ENCODE results near the gene CLMN. TPM values are rescaled to one million over a fixed set of nuclear protein-coding genes. Genes with fewer than 3 reads are reported as not detected.

The CLMN gene
- total and polyA plus RNA-seq, 2 of the 8 experiments (the other 6 are each of a cell fraction or from before 2014, with no cell fraction given) = 1.6 to 8.2 TPM

DNA sequence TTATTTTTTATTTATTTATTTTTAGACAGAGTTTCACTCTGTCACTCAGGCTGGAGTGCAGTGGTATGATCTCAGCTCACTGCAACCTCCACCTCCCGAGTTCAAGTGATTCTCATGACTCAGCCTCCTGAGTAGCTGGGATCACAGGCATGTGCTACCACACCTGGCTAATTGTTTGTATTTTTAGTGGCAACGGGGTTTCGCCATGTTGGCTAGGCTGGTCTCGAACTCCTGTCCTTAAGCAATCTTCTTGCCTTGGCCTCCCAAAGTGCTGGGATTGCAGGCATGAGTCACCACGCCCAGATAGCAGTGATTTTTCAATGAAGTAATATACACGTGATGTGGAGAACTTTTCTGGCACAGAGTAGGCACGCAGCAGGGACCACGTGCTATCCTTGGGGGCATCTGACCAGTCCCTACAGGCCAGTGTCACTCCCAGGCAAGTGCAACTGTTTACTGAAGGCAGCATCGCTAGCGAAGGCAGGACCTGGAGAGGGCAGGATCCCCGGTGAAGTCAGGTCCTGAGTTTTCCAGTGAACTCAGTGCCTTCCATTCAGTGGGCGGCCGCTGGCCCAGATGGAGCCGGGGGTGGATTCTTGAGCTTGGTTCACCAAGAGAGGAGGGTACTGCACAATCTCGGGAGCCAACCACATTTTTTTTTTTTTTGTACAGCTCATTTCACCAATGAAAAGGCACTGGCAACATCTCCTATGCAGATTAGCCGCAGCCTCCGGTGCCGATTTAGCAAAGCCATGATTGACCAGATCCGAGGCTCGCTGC is 11.1 kb upstream of the CLMN start:
- no peaks in the 10 kb centered on the region for H3K79me1 ChIP-seq (ENCODE audit: low read depth, low read length)
- 0 out of 2 replicates have a peak overlapping the region, but pooled peaks have one; percentile 84 for H2BK15ac ChIP-seq (ENCODE audit: low read length)
- no peak overlapping the region for H3K18ac ChIP-seq (ENCODE audit: extremely low read depth, low read length)
- H2AK5ac ChIP-seq (ENCODE audit: low read depth, low read length) = no peak overlapping the region
- H3K56ac ChIP-seq (replicated peaks; ENCODE audit: insufficient read length, low read depth, low read length) = no peak overlapping the region
- H3K23me2 ChIP-seq (ENCODE audit: low read depth, low read length) = no peaks in the 10 kb centered on the region
- POLR2A ChIA-PET (ENCODE audit: partially characterized antibody) = interaction anchor here (0.9 kb wide), 1 partner anchor 29 kb away, joined by 3 read pairs; no protein-coding TSS in a partner anchor
- no peak for FAIRE-seq
- no peaks in the 10 kb centered on the region for H3K9me3 ChIP-seq (ENCODE audit: insufficient read depth in 2 of 2, low read depth in 1 of 2, low read length in 1 of 2)
- no peak overlapping the region for H2BK12ac ChIP-seq (ENCODE audit: low read depth, low read length)
- no peaks in the 10 kb centered on the region for H3K79me2 ChIP-seq (ENCODE audit: control insufficient read depth in 1 of 2, insufficient read depth in 2 of 2, low read length in 2 of 2)
- no peak overlapping the region for H3K27ac ChIP-seq (ENCODE audit: low read depth, low read length)
- no peak overlapping the region for H2BK20ac ChIP-seq (ENCODE audit: low read length)
- H3K4ac ChIP-seq (replicated peaks; ENCODE audit: insufficient read length, low read depth, low read length) = no peak overlapping the region
- H3K4me2 ChIP-seq (ENCODE audit: insufficient read depth in 1 of 2, low read depth in 2 of 2, low read length in 2 of 2) = no peak overlapping the region
- no peak for DNase-seq (ENCODE audit: low read depth in 1 of 2, low spot score in 2 of 2)
- H3K9ac ChIP-seq (replicated peaks in 1 of 4; ENCODE audit: extremely low read depth in 1 of 4, low read depth in 3 of 4, low read length in 3 of 4) = no peak overlapping the region
- no peaks in the 10 kb centered on the region for H3K36me3 ChIP-seq (ENCODE audit: control insufficient read depth in 2 of 4, insufficient read depth in 4 of 4, low read length in 3 of 4)
- no peak overlapping the region for H2BK120ac ChIP-seq (replicated peaks; ENCODE audit: low read depth, low read length)
- no peak overlapping the region for H4K8ac ChIP-seq (ENCODE audit: extremely low read depth, insufficient read depth, low read length)
- no peak overlapping the region for H2BK5ac ChIP-seq (ENCODE audit: low read depth, low read length)
- no peaks in the 10 kb centered on the region for H3K27me3 ChIP-seq (replicated peaks in 1 of 4; ENCODE audit: control insufficient read depth in 3 of 4, extremely low read depth in 1 of 4, insufficient read depth in 3 of 4, low read length in 3 of 4)
- no peak overlapping the region for H3K4me3 ChIP-seq (ENCODE audit: extremely low read depth in 1 of 4, insufficient read depth in 2 of 4, low read depth in 3 of 4, low read length in 4 of 4)
- H4K20me1 ChIP-seq (replicated peaks in 1 of 2; ENCODE audit: control insufficient read depth in 1 of 2, insufficient read depth in 2 of 2, low read length in 2 of 2) = no peaks in the 10 kb centered on the region
- 89% methylated on average over 20 of the region's 20 CpGs; no CpG with 5 or more reads in 1 of the 2 experiments for WGBS, 2 experiments (ENCODE audit: extremely low coverage in 1 of 2, insufficient coverage in 1 of 2, insufficient read length in 1 of 2, insufficient replicate concordance in 2 of 2, low coverage in 1 of 2, low lambda C conversion rate in 2 of 2, missing lambda C conversion rate in 1 of 2)
- no peak overlapping the region for H3K14ac ChIP-seq (ENCODE audit: insufficient read length)
- H4K5ac ChIP-seq (ENCODE audit: insufficient read length, low read depth, low read length) = no peak overlapping the region
- H3K23ac ChIP-seq (ENCODE audit: insufficient read length) = no peak overlapping the region
- CTCF ChIA-PET (ENCODE audit: partially characterized antibody) = interaction anchor here (0.8 to 1.6 kb wide), 4 partner anchors 12 to 367 kb away, joined by 3 to 7 read pairs (median 4); no protein-coding TSS in a partner anchor
- H2AFZ ChIP-seq (ENCODE audit: low read length) = no peak overlapping the region
- H3K4me1 ChIP-seq (replicated peaks in 1 of 4; ENCODE audit: control insufficient read depth in 3 of 4, insufficient read depth in 4 of 4, low read length in 3 of 4) = no peaks in the 10 kb centered on the region
- H4K91ac ChIP-seq (replicated peaks; ENCODE audit: insufficient read length, low read length) = no peak overlapping the region
- no peak for TF ChIP-seq TBP (IDR thresholded peaks at IDR 0.05; ENCODE audit: low read depth, low read length)
- TF ChIP-seq SP4 (IDR thresholded peaks at IDR 0.05; ENCODE audit: low read length) = no peak

Data from H1 (cell line).